ENCODE measurements around the gene SSTR5. TPM values are rescaled to one million over a fixed set of nuclear protein-coding genes. Genes with fewer than 3 reads are reported as not detected.
"Not testable (repeated sequence)": the region's sequence is repeated elsewhere in the genome, so short reads cannot be mapped to it uniquely, and the experiment has no call there.

SSTR5 gene
- total RNA-seq, 2 donors from 2014 or later, result not detected

DNA sequence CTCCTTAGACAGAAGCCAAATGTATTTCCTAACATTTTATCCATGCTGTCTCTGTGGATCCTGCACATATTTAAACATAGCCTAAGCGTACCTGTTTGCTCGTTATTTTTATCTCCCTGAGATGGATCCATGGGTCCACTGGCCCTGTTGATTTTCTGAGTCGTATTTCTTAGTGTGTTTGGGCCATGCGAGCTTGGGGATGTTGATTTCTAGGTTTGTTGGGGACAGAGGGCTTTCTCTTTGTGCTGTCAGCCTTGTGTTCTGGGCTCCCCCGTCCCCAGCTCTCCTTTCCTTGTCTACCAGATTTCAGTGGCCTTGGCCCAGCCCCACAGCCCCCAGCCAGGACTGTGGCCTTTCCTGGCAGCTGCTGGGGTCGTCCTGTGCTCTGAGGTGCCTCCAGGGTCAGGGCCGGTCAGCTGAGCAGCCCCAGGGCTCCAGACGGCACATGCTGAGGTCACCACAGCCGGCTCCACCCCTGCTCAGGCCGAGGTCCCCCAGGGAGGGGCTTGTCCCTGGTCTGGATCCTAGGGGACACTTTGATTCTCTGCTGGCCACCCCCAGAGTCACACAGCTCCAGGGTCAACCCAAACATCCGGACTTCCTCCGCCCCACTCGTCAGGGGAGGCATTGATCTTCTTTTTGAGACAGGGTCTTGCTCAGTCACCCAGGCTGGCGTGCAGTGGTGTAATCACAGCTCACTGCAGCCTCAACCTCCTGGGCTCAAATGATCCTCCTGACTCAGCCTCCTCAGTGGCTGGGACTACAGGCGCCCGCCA is 4.4 kb downstream of the SSTR5 start:
- Mint-ChIP-seq H3K27ac (no peak overlapping the region), H3K4me3 (no peak overlapping the region), H3K4me1 (ENCODE audit: low read depth) (peaks cover 5% of the 10 kb centered on the region), H3K36me3 (ENCODE audit: insufficient read depth in 2 of 2) (no peaks in the 10 kb centered on the region), H3K27me3 (ENCODE audit: low read depth) (peaks cover 10% of the 10 kb centered on the region), H3K9me3 (no peaks in the 10 kb centered on the region)
- ATAC-seq (replicated peaks in 1 of 2) (no peak), DNase-seq (no peak)

- DNase-seq, result no peak
- Mint-ChIP-seq H3K27me3 (ENCODE audit: low read depth) (peaks cover 15% of the 10 kb centered on the region), H3K4me1 (ENCODE audit: low read depth) (peaks cover 5% of the 10 kb centered on the region), H3K27ac (no peak overlapping the region), H3K36me3 (ENCODE audit: insufficient read depth in 2 of 2) (no peaks in the 10 kb centered on the region), H3K9me3 (no peaks in the 10 kb centered on the region), H3K4me3 (no peak overlapping the region)
- ATAC-seq (replicated peaks in 1 of 2), result no peak
These were observed 5.5 kb downstream of the SSTR5 start for GRCh38 chr16:1077877-1078578.

- Mint-ChIP-seq H3K9me3 (no peaks in the 10 kb centered on the region), H3K4me3 (no peak overlapping the region), H3K36me3 (ENCODE audit: insufficient read depth in 2 of 2) (no peaks in the 10 kb centered on the region), H3K27ac (no peak overlapping the region), H3K27me3 (ENCODE audit: low read depth) (peaks cover 15% of the 10 kb centered on the region), H3K4me1 (ENCODE audit: low read depth) (peaks cover 5% of the 10 kb centered on the region)
- no peak for ATAC-seq (replicated peaks in 1 of 2)
- no peak for DNase-seq
These were observed 6.1 kb downstream of the SSTR5 start for GRCh38 chr16:1078579-1079021.

DNA sequence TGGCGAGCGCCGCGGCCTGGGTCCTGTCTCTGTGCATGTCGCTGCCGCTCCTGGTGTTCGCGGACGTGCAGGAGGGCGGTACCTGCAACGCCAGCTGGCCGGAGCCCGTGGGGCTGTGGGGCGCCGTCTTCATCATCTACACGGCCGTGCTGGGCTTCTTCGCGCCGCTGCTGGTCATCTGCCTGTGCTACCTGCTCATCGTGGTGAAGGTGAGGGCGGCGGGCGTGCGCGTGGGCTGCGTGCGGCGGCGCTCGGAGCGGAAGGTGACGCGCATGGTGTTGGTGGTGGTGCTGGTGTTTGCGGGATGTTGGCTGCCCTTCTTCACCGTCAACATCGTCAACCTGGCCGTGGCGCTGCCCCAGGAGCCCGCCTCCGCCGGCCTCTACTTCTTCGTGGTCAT is 6.8 kb downstream of the SSTR5 start:
- ATAC-seq (replicated peaks in 1 of 2) (no peak), DNase-seq (no peak)
- H3K36me3 Mint-ChIP-seq (ENCODE audit: insufficient read depth in 2 of 2), result no peaks in the 10 kb centered on the region
- peaks cover 5% of the 10 kb centered on the region for H3K4me1 Mint-ChIP-seq (ENCODE audit: low read depth)
- peaks cover 0 to 2% of the 10 kb centered on the region in 2 donors for H3K9me3 Mint-ChIP-seq
- peaks cover 15% of the 10 kb centered on the region for H3K27me3 Mint-ChIP-seq (ENCODE audit: low read depth)
- no peak overlapping the region for H3K4me3 Mint-ChIP-seq
- H3K27ac Mint-ChIP-seq, result no peak overlapping the region

DNA sequence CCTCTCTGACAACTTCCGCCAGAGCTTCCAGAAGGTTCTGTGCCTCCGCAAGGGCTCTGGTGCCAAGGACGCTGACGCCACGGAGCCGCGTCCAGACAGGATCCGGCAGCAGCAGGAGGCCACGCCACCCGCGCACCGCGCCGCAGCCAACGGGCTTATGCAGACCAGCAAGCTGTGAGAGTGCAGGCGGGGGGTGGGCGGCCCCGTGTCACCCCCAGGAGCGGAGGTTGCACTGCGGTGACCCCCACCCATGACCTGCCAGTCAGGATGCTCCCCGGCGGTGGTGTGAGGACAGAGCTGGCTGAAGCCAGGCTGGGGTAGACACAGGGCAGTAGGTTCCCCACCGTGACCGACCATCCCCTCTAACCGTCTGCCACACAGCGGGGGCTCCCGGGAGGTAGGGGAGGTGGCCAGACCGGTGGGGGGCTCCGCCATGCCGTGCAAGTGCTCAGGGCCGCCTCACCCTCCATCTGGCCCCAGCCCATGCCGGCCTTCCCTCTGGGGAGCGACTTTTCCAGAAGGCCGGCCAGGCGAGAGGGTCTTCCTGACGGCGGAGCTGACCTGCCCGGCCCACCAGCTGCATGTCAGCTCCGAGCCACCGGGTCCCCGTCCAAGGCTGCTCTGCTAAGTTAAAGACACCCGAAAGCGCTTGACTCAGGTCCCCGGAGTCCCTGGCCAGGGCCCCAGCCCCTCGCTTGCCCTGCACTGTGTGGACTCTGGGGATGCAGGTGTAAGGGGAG is 7.4 kb downstream of the SSTR5 start:
- no peak for ATAC-seq (replicated peaks in 1 of 2)
- Mint-ChIP-seq H3K36me3 (ENCODE audit: insufficient read depth in 2 of 2) (peaks cover 0 to 1% of the 10 kb centered on the region in 2 donors), H3K9me3 (peaks cover 0 to 3% of the 10 kb centered on the region in 2 donors), H3K27me3 (ENCODE audit: low read depth) (peaks cover 15% of the 10 kb centered on the region), H3K4me1 (ENCODE audit: low read depth) (peaks cover 5% of the 10 kb centered on the region), H3K27ac (no peak overlapping the region), H3K4me3 (no peak overlapping the region)
- no peak for DNase-seq

DNA sequence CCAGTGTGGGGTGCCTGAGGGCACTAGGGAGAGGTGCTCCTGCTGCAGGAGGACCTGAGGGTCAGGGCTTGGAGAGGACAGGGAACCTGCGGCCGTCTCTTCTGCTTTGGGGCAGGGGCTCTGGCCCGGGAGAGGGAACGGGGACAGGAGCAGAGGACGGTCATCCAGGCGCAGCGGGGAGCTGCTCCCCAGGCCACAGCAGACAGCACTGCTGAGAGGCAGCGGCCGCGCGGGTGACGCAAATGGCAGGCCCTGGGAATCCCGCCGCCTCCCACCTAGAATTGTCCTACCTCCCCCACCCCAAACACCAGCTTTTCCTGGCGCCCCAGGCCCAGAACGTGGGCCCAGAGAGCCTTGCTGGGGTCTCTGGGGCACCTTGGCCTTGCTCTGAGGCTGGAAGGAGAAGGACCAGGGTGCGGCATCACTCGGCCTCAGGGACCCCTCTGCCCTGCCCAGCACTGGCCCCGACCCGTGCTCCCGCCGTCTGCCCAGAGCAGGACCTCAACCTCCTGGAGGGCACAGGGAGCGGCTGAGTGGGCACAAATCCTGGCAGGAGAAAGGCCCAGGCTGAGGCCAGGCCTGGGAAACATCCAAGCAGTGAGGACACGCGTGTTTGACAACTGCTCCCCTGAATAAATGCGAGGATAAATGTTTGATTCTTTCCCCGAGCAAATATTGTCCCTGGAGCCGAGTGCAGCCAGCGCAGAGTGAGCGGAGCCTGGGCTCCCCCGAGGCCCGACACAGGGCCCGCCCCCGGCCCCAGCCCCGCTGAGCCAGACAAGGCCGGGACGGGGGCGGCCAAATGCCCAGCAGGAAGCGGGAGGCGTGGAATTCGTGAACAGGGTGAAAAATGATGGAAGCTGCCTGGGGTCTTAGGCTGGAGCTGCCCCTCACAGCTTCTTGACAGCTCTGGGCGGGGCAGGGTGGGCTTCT is 8.5 kb downstream of the SSTR5 start:
- Mint-ChIP-seq H3K27ac (no peak overlapping the region), H3K4me3 (no peak overlapping the region), H3K4me1 (ENCODE audit: low read depth) (peaks cover 5% of the 10 kb centered on the region), H3K36me3 (ENCODE audit: insufficient read depth in 2 of 2) (peaks cover 8% of the 10 kb centered on the region in 2 donors), H3K9me3 (peaks cover 3 to 10% of the 10 kb centered on the region in 2 donors), H3K27me3 (ENCODE audit: low read depth) (peaks cover 15% of the 10 kb centered on the region)
- DNase-seq (no peak), ATAC-seq (replicated peaks in 1 of 2) (no peak)

DNA sequence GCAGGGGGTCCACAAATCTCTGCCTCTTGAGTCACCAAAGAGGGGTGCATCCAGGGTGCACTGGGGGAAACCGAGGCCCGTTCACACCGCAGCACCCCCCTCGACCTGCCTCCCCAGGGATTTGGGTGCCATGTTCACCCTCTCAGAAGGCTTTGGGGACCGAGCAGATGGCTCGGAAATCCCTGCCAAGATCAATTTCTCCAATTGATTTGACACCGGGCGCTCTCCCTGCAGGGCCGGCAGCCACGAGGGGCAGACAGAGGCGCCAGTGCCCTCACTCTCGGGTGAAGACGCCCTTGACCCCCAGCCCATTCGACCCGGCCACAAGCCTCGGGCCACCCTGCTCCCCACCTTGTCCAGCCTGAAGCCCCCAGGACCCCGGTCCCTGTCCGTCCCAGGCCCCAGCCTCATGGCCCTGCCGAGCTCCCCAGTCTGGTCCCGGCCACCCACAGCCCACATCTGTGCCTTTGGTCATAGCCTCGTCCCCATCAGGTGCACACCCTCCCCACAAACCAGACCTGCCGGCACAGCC is 9.3 kb downstream of the SSTR5 start:
- H3K27ac Mint-ChIP-seq, result no peak overlapping the region
- H3K36me3 Mint-ChIP-seq (ENCODE audit: insufficient read depth in 2 of 2), result peaks cover 8% of the 10 kb centered on the region in 2 donors
- ATAC-seq (replicated peaks in 1 of 2) (no peak), DNase-seq (no peak)
- H3K9me3 Mint-ChIP-seq, result peaks cover 3 to 10% of the 10 kb centered on the region in 2 donors
- no peak overlapping the region for H3K4me3 Mint-ChIP-seq
- H3K4me1 Mint-ChIP-seq (ENCODE audit: low read depth), result no peaks in the 10 kb centered on the region
- peaks cover 9% of the 10 kb centered on the region for H3K27me3 Mint-ChIP-seq (ENCODE audit: low read depth)

DNA sequence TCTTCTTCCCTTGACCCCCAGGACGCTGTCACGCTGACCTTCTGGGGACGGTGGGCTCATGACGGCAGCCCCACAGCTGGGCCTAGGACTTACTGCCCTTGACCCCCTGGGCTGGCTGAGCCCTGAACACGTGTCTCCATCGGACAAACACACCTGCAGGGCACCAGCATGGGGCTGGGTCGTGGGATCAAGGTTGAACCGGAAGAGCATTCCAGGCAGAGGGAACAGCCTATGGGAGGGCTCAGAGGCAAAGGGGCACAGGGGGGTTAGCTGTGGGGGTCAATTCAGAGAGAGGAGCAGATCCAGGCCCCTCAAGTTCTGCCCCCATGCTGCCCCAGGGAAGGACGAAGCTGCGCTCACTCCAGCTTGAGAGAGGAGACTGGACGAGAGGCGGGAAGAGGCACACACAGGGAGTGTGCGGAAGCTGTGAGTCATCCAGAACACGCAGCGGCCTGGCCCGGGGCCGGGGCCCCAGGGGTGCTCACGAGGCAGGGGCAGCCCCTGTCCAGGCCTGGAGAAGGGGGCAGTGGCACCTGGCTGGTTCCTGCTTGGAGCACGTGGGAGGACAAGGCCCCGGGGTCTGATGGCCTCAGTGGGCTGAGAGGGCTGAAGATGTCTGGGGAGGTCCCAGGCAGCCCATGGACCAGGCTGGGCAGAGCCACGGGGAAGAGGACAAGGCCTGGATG is 9.9 kb downstream of the SSTR5 start:
- Mint-ChIP-seq H3K27ac (no peak overlapping the region), H3K4me3 (no peak overlapping the region), H3K9me3 (peaks cover 3 to 10% of the 10 kb centered on the region in 2 donors), H3K4me1 (ENCODE audit: low read depth) (no peaks in the 10 kb centered on the region), H3K36me3 (ENCODE audit: insufficient read depth in 2 of 2) (peaks cover 8% of the 10 kb centered on the region in 2 donors), H3K27me3 (ENCODE audit: low read depth) (peaks cover 6% of the 10 kb centered on the region)
- no peak for ATAC-seq (replicated peaks in 1 of 2)
- DNase-seq, result no peak

- ATAC-seq (replicated peaks in 1 of 2), result no peak
- Mint-ChIP-seq H3K4me3 (no peak overlapping the region), H3K9me3 (peaks cover 3 to 10% of the 10 kb centered on the region in 2 donors), H3K36me3 (ENCODE audit: insufficient read depth in 2 of 2) (peaks cover 8% of the 10 kb centered on the region in 2 donors), H3K4me1 (ENCODE audit: low read depth) (no peaks in the 10 kb centered on the region), H3K27me3 (ENCODE audit: low read depth) (peaks cover 6% of the 10 kb centered on the region), H3K27ac (no peak overlapping the region)
- no peak for DNase-seq
These were observed 10.6 kb downstream of the SSTR5 start for GRCh38 chr16:1082952-1083675.

DNA sequence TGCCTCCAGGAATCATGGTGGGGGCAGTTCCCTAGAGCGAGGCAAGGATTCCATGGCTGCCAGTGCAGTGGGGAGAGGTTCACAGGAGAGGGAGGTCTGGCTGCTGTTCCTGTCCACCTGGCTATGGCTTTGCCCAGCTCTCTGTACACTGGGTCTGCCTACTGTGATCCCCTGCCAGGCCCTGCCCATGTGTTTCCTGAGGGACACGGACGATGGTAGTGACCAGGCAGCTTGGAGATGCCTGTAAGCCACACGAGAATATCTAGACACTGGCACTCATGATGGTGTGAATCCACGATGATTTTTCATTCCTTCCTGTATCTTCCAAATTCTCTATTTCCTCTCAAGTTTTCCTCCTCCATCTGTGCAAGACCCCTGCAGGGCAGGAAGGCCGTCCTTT is 12.4 kb downstream of the SSTR5 start:
- Mint-ChIP-seq H3K27me3 (ENCODE audit: low read depth) (peaks cover 6% of the 10 kb centered on the region), H3K4me1 (ENCODE audit: low read depth) (no peaks in the 10 kb centered on the region), H3K9me3 (peaks cover 3 to 10% of the 10 kb centered on the region in 2 donors), H3K36me3 (ENCODE audit: insufficient read depth in 2 of 2) (peaks cover 8% of the 10 kb centered on the region in 2 donors), H3K4me3 (no peak overlapping the region), H3K27ac (no peak overlapping the region)
- DNase-seq (no peak), ATAC-seq (replicated peaks in 1 of 2) (no peak)

DNA sequence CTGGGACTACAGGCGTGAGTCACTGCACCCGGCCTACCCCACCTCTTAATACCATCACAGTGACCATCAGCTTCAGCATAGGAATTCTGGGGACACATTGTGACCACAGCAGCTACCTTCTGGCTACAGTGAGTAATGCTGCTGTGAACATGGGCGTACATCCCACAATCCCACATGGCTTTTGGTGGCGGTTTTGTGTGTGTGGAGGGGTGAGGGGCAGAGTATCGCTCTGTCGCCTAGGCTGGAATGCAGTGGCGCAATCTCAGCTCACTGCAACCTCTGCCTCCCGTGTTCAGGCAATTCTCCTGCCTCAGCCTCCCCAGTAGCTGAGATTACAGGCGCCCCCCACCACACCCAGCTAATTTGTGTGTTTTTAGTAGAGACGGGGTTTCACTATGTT is 13.9 kb downstream of the SSTR5 start:
- not testable (repeated sequence) for DNase-seq; H3K4me3 Mint-ChIP-seq; H3K36me3 Mint-ChIP-seq (ENCODE audit: insufficient read depth in 2 of 2); H3K27ac Mint-ChIP-seq; H3K27me3 Mint-ChIP-seq (ENCODE audit: low read depth); H3K4me1 Mint-ChIP-seq (ENCODE audit: low read depth); ATAC-seq (replicated peaks in 1 of 2); H3K9me3 Mint-ChIP-seq

All from activated T-cell treated with anti-CD3 and anti-CD28 coated beads, Interleukin-2, amount 50 U/mL, for 72 hours (primary cell).